A673 (cell line): ENCODE data around the gene HRC. TPM values are rescaled to one million over a fixed set of nuclear protein-coding genes. Genes with fewer than 3 reads are reported as not detected.
A peak's percentile ranks its signal among the peaks of the same experiment; 100 is the strongest.

Source experiments
- BruUV-seq: library from RNA; stranded (reverse); fragments of 400-500 nt; replicated peaks from 2 replicates; lab custom pipeline; 2021; lab: Mats Ljungman, UMichigan
- CTCF ChIA-PET: fragments of 300-600 bp; sonication (Branson Sonifier 250); formaldehyde crosslinking; loops from one replicate; lab custom pipeline; 2022; ENCODE audit warnings: antibody characterized with exemption; lab: Charles Lee
- POLR2A ChIA-PET: fragments of 300-600 bp; sonication (Branson Sonifier 250); formaldehyde crosslinking; loops from one replicate; lab custom pipeline; 2022; ENCODE audit warnings: antibody characterized with exemption; ENCODE audit not compliant: low non-redundant PET; lab: Charles Lee
- DNase-seq: peaks from one replicate; pipeline ENCODE4 v3.0.0-alpha.2; 2015; ENCODE audit warnings: low spot score
- H3K27ac ChIP-seq: fragments of 200-600 bp; sonication (generic); 2 replicates; pipeline ENCODE4 v1.5.1; 2016; ENCODE audit warnings: mixed run types, low read depth, mild to moderate bottlenecking, mixed read lengths, antibody characterized with exemption, low read length; ENCODE audit not compliant: poor library complexity, severe bottlenecking
- H3K27me3 ChIP-seq: fragments of 200-600 bp; sonication (generic); replicated peaks from 2 replicates; pipeline ENCODE4 v1.6.1; 2017; ENCODE audit warnings: mixed run types, low read depth, mild to moderate bottlenecking, mixed read lengths, antibody characterized with exemption, low read length; ENCODE audit not compliant: insufficient read depth, poor library complexity
- H3K36me3 ChIP-seq: fragments of 200-600 bp; sonication (generic); 2 replicates; pipeline ENCODE4 v1.6.1; 2016; ENCODE audit warnings: mixed run types, mild to moderate bottlenecking, mixed read lengths, antibody characterized with exemption, low read length; ENCODE audit not compliant: insufficient read depth, poor library complexity, severe bottlenecking
- H3K4me1 ChIP-seq: fragments of 200-600 bp; sonication (generic); 2 replicates; pipeline ENCODE4 v1.6.1; 2017; ENCODE audit warnings: mixed run types, mild to moderate bottlenecking, mixed read lengths, antibody characterized with exemption, low read length; ENCODE audit not compliant: insufficient read depth, poor library complexity, severe bottlenecking
- H3K4me3 ChIP-seq: fragments of 200-600 bp; sonication (generic); 2 replicates; pipeline ENCODE4 v1.5.1; 2016; ENCODE audit warnings: low read depth, mixed run types, mild to moderate bottlenecking, mixed read lengths, low read length; ENCODE audit not compliant: poor library complexity, severe bottlenecking
- H3K9me3 ChIP-seq: fragments of 200-600 bp; sonication (generic); 2 replicates; pipeline ENCODE4 v1.6.1; 2016; ENCODE audit warnings: mixed run types, low read depth, mild to moderate bottlenecking, mixed read lengths, antibody characterized with exemption, low read length; ENCODE audit not compliant: poor library complexity, severe bottlenecking
- CTCF ChIP-seq: fragments of 300-800, 200-600 bp; sonication (generic); conservative IDR thresholded peaks from 2 replicates; pipeline ENCODE4 v1.5.1; 2017; ENCODE audit warnings: low read depth, mild to moderate bottlenecking, antibody characterized with exemption, low read length, moderate library complexity, mixed read lengths
- EZH2 ChIP-seq: fragments of 200-600 bp; sonication (generic); IDR thresholded peaks from 2 replicates; pipeline ENCODE4 v1.6.1; 2017; ENCODE audit warnings: borderline replicate concordance, low read depth, mild to moderate bottlenecking, mixed read lengths, antibody characterized with exemption, low read length; ENCODE audit not compliant: poor library complexity, severe bottlenecking
- intact Hi-C: fragments of 100-400 bp; cut with micrococcal nuclease; formaldehyde crosslinking; loops from one replicate; pipeline ENCODE4 v1.10.0; 2022; ENCODE audit not compliant: unreplicated experiment
- total RNA-seq: library from RNA; stranded (reverse); gene quantifications from 2 replicates; pipeline ENCODE4 v1.2.3, GENCODE V29; 2021

The HRC gene
- total RNA-seq, 1 experiment from 2014 or later = not detected

DNA sequence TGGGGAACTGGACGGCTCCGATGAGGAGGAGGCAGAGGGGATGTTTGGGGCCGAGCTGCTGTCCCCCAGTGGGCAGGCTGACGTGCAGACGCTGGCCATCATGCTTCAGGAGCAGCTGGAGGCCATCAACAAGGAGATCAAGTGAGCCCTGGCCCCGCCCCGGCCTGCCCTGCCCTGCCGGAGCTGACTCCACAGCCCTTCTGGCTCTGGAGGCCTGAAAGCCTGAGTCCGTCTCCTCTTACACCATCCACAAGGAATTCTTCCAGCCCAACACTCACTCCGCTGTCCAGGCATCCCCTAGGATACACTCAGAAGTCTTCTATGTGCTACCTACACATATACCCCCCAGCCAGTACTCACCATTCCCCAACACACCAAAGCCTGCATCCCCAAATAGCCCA is 18.4 kb downstream of the HRC start:
- peaks cover 3% of the 10 kb centered on the region for H3K4me1 ChIP-seq
- H3K27ac ChIP-seq = no peak overlapping the region
- POLR2A ChIA-PET = no interaction called here

GRCh38 chr19:49135686-49136085 is 19.5 kb downstream of the HRC start:
- BruUV-seq = no TSS peak
- POLR2A ChIA-PET = no interaction called here
- no peaks in the 10 kb centered on the region for H3K27me3 ChIP-seq
- H3K9me3 ChIP-seq = no peaks in the 10 kb centered on the region
- CTCF ChIA-PET = interaction anchor here (1.0 kb wide), 1 partner anchor 16 kb away, joined by 3 read pairs; no protein-coding TSS in a partner anchor
- TF ChIP-seq EZH2 (no peak), CTCF (no peak)
- H3K36me3 ChIP-seq = peaks cover 25% of the 10 kb centered on the region
- intact Hi-C loops = no loop called here
- H3K4me3 ChIP-seq = no peak overlapping the region
- H3K4me1 ChIP-seq = peaks cover 3% of the 10 kb centered on the region
- DNase-seq = no peak
- peak overlapping the region; percentile 54 for H3K27ac ChIP-seq

More for the DNA sequence above, 18.4 kb downstream of the HRC start:
- BruUV-seq = no TSS peak
- intact Hi-C loops = no loop called here
- H3K9me3 ChIP-seq = no peaks in the 10 kb centered on the region
- no peak for TF ChIP-seq EZH2
- TF ChIP-seq CTCF = no peak
- no peak overlapping the region for H3K4me3 ChIP-seq
- DNase-seq = no peak
- peaks cover 24% of the 10 kb centered on the region for H3K36me3 ChIP-seq
- H3K27me3 ChIP-seq = no peaks in the 10 kb centered on the region
- CTCF ChIA-PET = interaction anchor here (0.7 kb wide), 1 partner anchor 62 kb away, joined by 3 read pairs; no protein-coding TSS in a partner anchor

- no TSS peak for BruUV-seq
- no peaks in the 10 kb centered on the region for H3K9me3 ChIP-seq
- no peaks in the 10 kb centered on the region for H3K27me3 ChIP-seq
- H3K27ac ChIP-seq = no peak overlapping the region
- no peak for DNase-seq
- ChIA-PET CTCF (no interaction called here), POLR2A (no interaction called here)
- H3K4me1 ChIP-seq = peaks cover 11% of the 10 kb centered on the region
- H3K36me3 ChIP-seq = peaks cover 32% of the 10 kb centered on the region
- H3K4me3 ChIP-seq = no peak overlapping the region
- intact Hi-C loops = no loop called here
- TF ChIP-seq CTCF = no peak
- TF ChIP-seq EZH2 = no peak
These were observed 21.4 kb downstream of the HRC start for GRCh38 chr19:49133621-49134454.
